Dedifferentiated amniotic fluid mesenchymal stem cell (primary cell): Measurements from ENCODE around the gene CAPN7.
A peak's percentile ranks its signal among the peaks of the same experiment; 100 is the strongest.

ENCODE experiments used
- DNase-seq: peaks from one replicate; pipeline ENCODE4 v3.0.0-alpha.2; 2016; ENCODE audit errors: extremely low spot score

Gene CAPN7

GRCh38 chr3:15199493-15200105 lies 6.4 kb upstream of the CAPN7 start:
- DNase-seq = no peak

- DNase-seq = no peak
Measured at GRCh38 chr3:15204005-15204404, 2.0 kb upstream of the CAPN7 start.

DNA sequence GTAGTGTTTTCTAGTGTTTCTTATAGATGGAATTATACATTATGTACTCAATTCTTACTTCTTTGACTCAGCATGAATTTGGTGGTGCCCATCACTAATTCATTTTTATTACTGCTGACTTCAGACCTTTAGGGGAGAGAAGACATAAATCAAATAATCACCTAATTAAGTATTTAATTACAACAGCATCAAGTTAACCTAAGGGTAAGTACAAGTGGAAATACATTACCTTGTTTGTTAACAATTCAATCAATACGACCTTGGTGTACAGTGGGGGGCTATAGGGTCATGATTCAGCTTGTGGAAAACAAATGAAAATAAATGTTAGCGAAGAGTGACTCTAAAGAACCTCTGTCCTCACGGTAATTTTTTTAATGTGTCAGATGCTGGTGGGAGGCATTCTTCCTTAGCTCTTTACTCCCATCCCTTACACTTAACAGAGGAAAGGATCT lies 538 bp upstream of the CAPN7 start:
- DNase-seq = no peak

DNA sequence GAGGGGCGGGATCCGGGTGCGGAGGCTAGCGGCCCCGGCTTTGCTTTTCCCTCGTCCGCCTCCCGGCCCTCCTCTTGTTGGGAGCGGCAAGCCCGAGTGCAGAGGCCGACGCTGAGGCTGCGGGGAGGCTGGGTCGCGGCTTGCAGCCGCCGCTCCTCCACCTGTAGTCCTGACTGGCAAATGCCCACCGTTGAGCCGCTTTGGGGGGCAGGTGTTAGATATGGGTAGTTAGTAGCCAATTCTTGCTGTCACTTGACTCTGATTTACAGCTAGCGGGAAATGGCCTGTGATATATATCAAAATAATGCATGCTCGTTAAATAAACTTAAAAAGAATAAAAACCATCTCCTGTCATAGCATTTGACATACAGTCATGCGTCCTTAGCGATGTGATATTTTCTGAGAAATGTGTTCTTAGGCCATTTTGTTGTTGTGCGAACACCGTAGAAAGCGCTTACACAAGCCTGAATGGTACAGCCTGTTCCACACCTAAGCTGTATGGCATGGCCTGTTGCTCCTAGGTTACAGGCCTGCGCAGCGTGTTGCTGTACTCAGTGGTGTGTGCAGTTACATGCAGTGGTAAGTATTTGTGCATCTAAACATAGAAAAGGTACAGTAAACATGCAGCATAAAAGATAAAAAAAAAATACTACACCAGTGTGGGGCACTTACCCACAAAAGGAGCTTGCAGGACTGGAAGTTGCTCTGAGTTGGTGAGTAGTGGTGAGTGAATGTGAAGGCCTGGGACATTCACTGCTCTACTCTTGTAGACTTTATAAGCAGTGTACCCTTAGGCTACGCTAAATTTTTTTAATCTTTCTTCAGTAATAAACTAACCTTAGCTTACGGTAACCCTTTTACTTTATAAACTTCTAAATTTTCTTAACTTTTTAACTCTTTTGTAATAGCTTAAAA lies 873 bp downstream of the CAPN7 start:
- peak; percentile 19 for DNase-seq

DNA sequence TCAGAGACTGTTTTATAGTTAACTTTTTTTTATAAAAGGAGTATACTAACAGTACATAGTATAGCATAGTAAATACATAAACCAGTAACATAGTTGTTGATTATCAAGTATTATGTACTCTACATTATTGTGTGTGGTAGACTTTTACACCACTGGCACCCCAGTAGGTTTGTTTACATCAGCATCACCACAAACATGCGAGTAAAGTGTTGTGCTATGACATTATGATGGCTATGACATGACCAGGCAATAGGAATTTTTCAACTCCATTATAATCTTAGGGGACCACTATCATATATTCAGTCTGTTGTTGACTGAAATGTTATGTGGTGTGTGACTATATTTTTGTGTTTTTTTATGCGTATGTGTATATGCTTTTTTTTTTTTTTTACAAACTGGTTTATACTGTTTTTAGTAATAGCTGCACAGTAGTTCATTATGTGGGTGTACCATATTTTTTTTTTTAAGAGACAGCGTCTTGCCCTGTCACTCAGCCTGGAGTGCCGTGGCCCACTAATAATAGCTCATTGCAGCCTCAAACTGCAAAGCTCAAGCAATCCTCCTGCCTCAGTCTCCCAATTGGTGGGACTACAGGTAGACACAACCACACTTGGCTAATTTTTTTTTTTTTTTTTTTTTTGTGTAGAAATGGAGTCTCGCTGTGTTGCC lies 1.9 kb downstream of the CAPN7 start:
- DNase-seq = no peak

DNA sequence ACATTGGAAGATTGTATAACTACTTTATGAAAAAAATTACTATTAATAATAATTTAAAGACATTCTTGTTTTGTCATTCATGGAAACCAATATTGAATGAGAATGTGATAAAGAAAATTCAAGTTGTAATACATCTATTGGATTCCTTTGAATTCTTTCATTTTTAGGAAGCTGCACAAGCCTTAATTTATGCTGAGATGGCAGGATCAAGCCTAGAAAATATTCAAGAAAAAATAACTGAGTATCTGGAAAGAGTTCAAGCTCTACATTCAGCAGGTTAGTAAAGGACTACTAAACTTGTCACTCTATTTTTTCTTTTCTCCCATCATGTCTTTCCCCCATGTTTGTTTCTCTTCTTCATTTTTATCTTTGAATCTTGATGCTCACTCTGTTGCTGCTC lies 5.9 kb downstream of the CAPN7 start:
- no peak for DNase-seq

DNA sequence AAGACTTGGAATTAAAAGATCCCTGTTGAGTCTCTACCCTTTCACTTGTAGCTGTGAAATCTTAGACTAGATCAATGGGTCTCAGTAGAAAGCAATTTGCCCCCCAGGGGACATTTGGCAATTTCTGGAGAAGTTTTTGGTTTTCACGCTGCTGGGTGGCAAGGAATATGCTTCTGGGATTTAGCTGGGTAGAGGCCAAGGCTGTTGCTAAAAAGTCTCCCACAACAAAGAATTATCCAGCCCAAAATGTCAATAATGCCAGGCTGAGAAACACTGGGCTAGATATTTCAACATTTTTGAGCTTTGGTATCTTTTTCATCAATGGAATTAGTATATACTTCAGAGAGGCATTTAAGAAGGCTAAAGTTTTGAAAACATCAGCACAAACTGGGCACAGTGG lies 8.7 kb downstream of the CAPN7 start:
- DNase-seq = no peak

DNA sequence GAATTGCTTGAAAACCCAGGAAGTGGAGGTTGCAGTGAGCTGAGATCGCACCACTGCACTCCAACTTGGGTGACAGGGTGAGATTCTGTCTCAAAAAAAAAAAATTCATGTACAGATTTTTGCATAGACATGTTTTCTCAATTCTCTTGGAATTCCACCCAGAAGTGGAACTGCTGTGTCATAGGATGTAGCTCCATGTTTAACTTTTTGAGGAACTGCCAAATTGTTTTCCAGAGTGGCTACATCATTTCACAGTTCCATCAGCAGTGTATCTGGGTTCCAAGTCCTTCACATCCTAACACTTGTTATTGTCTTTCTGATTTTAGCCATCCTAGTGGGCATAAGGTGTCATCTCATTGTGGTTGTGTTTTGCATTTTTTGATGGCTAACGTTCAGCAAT lies 9.9 kb downstream of the CAPN7 start:
- no peak for DNase-seq

DNA sequence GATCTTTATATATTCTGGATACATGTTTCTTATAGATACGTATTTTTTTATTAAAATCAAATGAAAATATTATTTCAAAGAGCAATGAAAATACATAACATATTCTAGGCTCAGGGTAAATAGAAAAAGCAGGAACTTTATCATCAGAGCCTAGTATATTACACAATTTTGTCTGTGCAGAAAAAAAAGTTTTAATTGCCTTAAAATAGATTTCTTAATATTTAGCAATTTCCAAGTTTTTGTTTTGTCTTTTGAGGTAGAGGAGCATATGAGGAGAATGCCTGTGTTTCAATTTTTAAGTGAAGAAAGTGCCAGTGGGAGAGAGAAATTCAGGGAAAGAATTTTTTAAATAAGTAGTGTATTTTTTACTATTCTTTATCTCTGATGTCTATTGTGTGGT lies 10.5 kb downstream of the CAPN7 start:
- no peak for DNase-seq

- no peak for DNase-seq
Measured at GRCh38 chr3:15217011-15217671, 11.1 kb downstream of the CAPN7 start.

GRCh38 chr3:15217841-15218267 lies 11.8 kb downstream of the CAPN7 start:
- DNase-seq = no peak

GRCh38 chr3:15218689-15219088 lies 12.6 kb downstream of the CAPN7 start:
- no peak for DNase-seq

DNA sequence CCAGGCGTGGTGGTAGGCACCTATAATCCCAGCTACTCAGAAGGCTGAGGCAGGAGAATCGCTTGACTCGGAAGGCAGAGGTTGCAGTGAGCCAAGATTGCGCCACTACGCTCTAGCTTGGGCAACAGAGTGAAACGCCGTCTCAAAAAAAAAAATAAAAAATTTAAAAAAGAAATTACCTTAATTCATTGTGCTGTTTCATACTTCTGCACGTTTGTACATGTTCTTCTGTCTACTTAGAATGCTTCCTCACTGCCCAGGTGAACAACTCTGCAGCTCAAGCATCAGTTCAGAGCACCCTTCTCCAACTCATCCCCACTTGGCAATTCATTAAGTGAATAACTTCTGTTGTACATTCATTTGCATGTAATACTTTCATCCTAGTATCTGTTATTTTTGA lies 14.0 kb downstream of the CAPN7 start:
- DNase-seq = no peak

- no peak for DNase-seq
Measured at GRCh38 chr3:15220661-15221060, 14.6 kb downstream of the CAPN7 start.

DNA sequence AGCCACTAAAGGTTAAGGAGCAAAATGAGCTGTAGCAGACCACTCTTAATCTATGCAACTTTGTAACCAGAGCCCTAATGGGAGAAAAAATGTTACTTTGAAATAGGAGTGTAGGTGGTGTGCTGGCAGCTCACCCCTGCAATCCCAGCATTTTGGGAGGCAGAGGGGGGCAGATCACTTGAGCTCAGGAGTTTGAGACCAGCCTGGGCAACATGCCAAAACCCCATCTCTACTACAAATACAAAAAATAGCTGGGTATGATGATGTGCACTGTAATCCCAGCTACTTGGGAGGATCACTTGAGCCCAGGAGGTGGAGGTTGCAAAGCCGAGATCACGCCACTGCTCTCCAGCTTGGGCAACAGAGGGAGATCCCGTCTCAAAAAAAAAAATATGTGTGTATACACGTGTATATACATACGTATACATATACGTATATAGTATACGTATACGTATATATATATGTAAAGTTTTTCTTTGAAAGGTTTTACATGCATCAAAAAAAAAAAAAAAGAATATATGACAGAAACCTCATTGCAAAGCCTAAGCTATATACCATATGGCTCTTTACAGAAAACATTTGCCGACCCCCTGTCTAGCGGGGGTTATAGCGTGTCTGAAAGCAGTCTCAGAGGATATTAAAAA lies 15.7 kb downstream of the CAPN7 start:
- DNase-seq = no peak

GRCh38 chr3:15223685-15224572 lies 17.9 kb downstream of the CAPN7 start:
- no peak for DNase-seq

- DNase-seq = no peak
Measured at GRCh38 chr3:15228147-15228546, 22.1 kb downstream of the CAPN7 start.

DNA sequence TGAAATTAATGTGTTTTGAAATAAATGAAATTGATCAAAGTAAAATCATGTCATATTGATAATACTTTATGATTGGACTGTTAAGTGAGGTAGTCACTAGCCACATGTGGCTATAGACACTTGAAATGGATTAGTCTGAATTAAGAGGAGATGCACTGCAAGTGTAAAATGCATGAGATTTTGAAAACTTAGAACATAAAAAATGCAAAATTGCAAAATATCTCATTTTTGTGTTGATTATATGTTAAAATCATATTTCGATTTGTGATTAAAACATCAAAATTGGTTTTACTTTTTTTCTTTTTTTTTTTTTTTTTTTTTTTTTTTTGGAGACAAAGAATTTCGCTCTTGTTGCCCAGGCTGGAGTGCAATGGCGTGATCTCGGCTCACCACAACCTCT lies 23.2 kb downstream of the CAPN7 start:
- no peak for DNase-seq

GRCh38 chr3:15241341-15241740 lies 35.3 kb downstream of the CAPN7 start:
- no peak for DNase-seq

- DNase-seq = no peak
Measured at GRCh38 chr3:15243822-15244482, 37.9 kb downstream of the CAPN7 start.
